Measurements from ENCODE around the gene MGST3.

DNA sequence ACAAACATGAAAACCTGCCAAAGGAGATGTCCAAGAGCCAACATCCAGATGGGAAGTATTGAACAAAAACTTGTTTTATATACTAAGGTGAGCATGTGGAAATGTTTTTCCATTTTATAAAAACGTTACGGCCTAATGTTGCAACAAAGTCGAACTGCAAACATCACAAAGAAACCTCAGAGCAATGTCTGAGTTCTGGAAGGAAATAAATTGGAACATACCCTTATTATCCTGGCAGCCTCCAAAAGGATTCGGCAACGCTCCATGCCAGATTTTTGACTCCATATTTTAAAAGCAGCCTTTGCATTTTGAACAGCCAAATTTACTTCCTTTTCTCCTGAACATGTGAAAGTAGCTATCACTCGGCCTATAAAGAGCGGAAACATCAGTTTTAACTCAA lies 64.0 kb downstream of the MGST3 start:
- TF ChIP-seq EZH2 (IDR thresholded peaks at IDR 0.05; ENCODE audit: low read depth) (no peak), CTCF (conservative IDR thresholded peaks at IDR 0.05) (no peak)

All from PC-9 (cell line).